Measurements from ENCODE around the gene SIRPG. TPM values are rescaled to one million over a fixed set of nuclear protein-coding genes. Genes with fewer than 3 reads are reported as not detected.
"Not testable (repeated sequence)": the region's sequence is repeated elsewhere in the genome, so short reads cannot be mapped to it uniquely, and the experiment has no call there.

Gene SIRPG
- total and polyA plus RNA-seq, 4 donors: 0.87 TPM; not detected in 3

DNA sequence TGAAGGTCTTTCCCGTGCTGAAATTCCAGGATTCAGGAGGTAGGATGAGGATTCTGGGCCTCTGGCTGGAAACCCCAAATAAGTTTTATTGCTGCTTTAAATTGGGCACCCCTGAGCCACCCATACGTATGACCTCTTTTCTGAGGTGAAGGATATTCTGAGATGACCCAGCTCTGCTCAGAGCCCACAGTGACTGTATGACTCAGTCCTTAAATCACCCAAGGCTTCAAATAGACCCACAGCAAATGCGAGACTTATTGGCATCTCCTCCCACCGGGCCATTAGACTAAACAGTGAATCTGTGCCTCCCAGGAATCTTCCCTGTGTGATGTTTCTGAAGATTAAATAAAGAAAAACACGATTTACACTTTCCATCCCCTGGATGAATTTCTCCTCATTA is 9.5 kb downstream of the SIRPG start:
- 55 to 68% methylated on average over 5 of the region's 5 CpGs for WGBS, 2 donors
- no peak overlapping the region for H3K27ac ChIP-seq (ENCODE audit: low read depth in 1 of 2, low read length in 2 of 2)
- no peak for ATAC-seq (ENCODE audit: low FRiP score)

DNA sequence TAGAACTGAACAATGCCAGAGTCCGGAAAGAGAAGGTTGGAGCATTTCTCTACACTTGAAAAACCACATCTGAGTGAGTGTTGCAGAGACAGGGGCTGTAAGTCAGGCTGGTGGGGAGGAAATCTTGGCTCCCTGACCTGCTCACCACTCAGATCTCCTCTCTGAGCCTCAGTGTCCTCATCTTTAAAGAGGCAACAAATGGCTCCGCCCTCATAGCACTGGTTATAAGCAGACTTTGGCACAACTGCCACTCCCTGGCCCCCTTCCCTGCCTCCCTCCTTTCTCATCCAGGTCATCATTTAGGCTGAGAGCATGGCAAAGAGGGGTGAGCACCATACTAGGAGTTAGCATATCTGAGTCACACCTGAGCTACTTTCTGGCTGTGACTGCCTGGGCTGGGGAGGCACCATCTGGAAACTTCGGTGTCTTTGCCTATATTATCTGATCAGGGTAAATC is 10.6 kb downstream of the SIRPG start:
- Histone ChIP-seq H3K36me3 (ENCODE audit: control insufficient read depth in 1 of 2, insufficient read depth in 2 of 2, low read length in 1 of 2) (no peaks in the 10 kb centered on the region), H3K27ac (ENCODE audit: low read depth in 1 of 2, low read length in 2 of 2) (no peak overlapping the region), H3K9me3 (ENCODE audit: control insufficient read depth, low read length) (no peaks in the 10 kb centered on the region), H3K4me3 (ENCODE audit: low read length in 2 of 2) (no peak overlapping the region), H3K27me3 (ENCODE audit: control insufficient read depth in 1 of 2, insufficient read depth in 2 of 2, low read length in 1 of 2) (no peaks in the 10 kb centered on the region), H3K4me1 (ENCODE audit: control insufficient read depth in 1 of 2, insufficient read depth in 2 of 2, low read length in 2 of 2) (no peaks in the 10 kb centered on the region)
- whole genome bisulfite sequencing, 2 donors: 79 to 92% methylated on average over 3 of the region's 3 CpGs
- DNase-seq (no peak), ATAC-seq (ENCODE audit: low FRiP score) (no peak)
- intact Hi-C loops (cut with DNase I): no loop called here

More for the DNA sequence above, 9.5 kb downstream of the SIRPG start:
- Histone ChIP-seq H3K27me3 (ENCODE audit: control insufficient read depth in 1 of 2, insufficient read depth in 2 of 2, low read length in 1 of 2) (no peaks in the 10 kb centered on the region), H3K36me3 (ENCODE audit: control insufficient read depth in 1 of 2, insufficient read depth in 2 of 2, low read length in 1 of 2) (no peaks in the 10 kb centered on the region), H3K4me1 (ENCODE audit: control insufficient read depth in 1 of 2, insufficient read depth in 2 of 2, low read length in 2 of 2) (no peaks in the 10 kb centered on the region), H3K9me3 (ENCODE audit: control insufficient read depth, low read length) (no peaks in the 10 kb centered on the region), H3K4me3 (ENCODE audit: low read length in 2 of 2) (no peak overlapping the region)
- intact Hi-C loops (cut with DNase I): no loop called here
- DNase-seq: no peak

DNA sequence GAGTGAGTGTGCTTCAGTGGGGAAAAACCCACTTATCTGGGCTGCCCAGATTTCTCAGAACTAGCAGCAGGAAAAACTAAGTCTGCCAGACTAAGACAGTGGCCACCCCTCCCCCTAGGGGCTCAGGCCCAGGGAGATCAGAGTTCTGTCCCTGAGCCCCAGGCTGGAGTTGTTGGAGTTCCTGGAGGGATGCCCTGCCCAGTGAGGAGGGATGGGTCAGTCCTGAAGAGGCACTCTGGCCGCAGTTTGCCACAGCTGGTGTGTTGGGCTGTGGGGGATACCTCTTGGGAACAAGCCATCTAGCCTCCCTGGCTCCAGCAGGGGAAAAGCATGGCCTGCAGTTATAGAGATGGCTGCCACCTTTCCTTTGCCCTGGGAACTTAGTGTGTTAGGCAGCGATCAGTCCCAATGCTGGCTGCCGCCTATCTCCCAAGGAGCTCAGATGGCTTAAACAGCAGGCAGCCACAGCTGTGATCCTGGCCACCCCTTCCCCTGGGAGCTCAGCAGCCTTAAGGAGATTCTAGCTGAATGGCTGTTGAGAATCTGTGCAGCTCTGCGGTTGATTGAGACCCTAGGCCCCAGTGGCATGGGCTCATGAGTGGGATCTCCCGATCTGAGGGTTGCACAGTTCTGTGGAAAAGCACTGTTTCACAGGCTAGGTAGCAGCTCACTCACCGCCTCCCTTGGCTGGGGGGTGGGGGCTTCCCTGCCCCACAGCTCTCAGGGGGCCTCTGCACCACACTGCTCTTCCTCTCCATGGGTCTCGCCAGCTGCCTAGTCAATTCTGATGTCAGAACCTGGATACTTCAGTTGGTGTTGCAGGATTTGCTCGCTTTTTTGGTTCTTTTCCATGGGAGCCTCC is 13.2 kb downstream of the SIRPG start:
- Histone ChIP-seq H3K27me3 (ENCODE audit: control insufficient read depth in 1 of 2, insufficient read depth in 2 of 2, low read length in 1 of 2) (no peaks in the 10 kb centered on the region), H3K4me3 (ENCODE audit: low read length in 2 of 2) (no peak overlapping the region), H3K27ac (ENCODE audit: low read depth in 1 of 2, low read length in 2 of 2) (no peak overlapping the region), H3K9me3 (ENCODE audit: control insufficient read depth, low read length) (no peaks in the 10 kb centered on the region), H3K36me3 (ENCODE audit: control insufficient read depth in 1 of 2, insufficient read depth in 2 of 2, low read length in 1 of 2) (no peaks in the 10 kb centered on the region), H3K4me1 (ENCODE audit: control insufficient read depth in 1 of 2, insufficient read depth in 2 of 2, low read length in 2 of 2) (no peaks in the 10 kb centered on the region)
- ATAC-seq (ENCODE audit: low FRiP score): no peak
- intact Hi-C loops (cut with DNase I): no loop called here
- WGBS, 2 donors: 78 to 81% methylated on average over 8 of the region's 8 CpGs
- no peak for DNase-seq

DNA sequence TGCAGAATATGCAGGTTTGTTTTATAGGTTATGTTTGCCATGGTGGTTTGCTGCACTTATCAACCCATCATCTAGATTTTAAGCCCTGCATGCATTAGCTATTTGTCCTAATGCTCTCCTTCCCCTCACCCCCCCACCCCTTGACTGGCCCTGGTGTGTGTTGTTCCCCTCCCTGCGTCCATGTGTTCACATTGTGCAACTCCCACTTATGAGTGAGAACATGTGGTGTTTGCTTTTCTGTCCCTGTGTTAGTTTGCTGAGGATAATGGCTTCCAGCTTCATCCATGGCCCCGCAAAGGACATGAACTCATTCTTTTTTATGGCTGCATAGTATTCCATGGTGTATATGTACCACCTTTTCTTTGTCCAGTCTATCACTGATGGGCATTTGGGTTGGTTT is 18.9 kb downstream of the SIRPG start:
- intact Hi-C loops (cut with DNase I): loop anchor here in 1 of 2 donors (10.0 kb wide), 1 partner anchor 74 kb away; no protein-coding TSS in a partner anchor
- not testable (repeated sequence) for H3K27me3 ChIP-seq (ENCODE audit: control insufficient read depth in 1 of 2, insufficient read depth in 2 of 2, low read length in 1 of 2); H3K36me3 ChIP-seq (ENCODE audit: control insufficient read depth in 1 of 2, insufficient read depth in 2 of 2, low read length in 1 of 2); H3K4me1 ChIP-seq (ENCODE audit: control insufficient read depth in 1 of 2, insufficient read depth in 2 of 2, low read length in 2 of 2); H3K9me3 ChIP-seq (ENCODE audit: control insufficient read depth, low read length); ATAC-seq (ENCODE audit: low FRiP score); H3K27ac ChIP-seq (ENCODE audit: low read depth in 1 of 2, low read length in 2 of 2); H3K4me3 ChIP-seq (ENCODE audit: low read length in 2 of 2); DNase-seq
- WGBS, 2 donors: 71 to 73% methylated on average over 2 of the region's 2 CpGs

DNA sequence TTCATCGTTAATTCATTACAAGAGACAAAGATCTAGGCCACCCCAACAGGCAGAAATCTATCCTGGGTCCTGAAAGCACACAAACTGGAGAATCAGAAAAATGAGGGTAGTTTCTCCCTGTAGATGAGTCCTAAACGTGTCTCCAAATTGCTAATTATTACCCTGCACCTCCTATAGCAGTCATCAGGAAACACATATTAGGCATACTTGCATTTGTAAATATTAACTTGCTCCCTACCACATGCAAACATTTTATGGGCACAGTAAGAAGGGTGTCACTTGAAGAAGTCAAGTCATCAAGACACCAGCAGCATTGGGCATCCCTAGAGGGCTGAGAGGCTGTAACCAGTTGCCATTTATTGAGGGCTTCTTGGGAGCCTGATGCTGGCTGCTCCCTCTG is 19.8 kb downstream of the SIRPG start:
- WGBS, 2 donors: 68 to 75% methylated on average over 2 of the region's 2 CpGs
- Histone ChIP-seq H3K4me3 (ENCODE audit: low read length in 2 of 2) (no peak overlapping the region), H3K27ac (ENCODE audit: low read depth in 1 of 2, low read length in 2 of 2) (no peak overlapping the region), H3K36me3 (ENCODE audit: control insufficient read depth in 1 of 2, insufficient read depth in 2 of 2, low read length in 1 of 2) (no peaks in the 10 kb centered on the region), H3K4me1 (ENCODE audit: control insufficient read depth in 1 of 2, insufficient read depth in 2 of 2, low read length in 2 of 2) (no peaks in the 10 kb centered on the region), H3K27me3 (ENCODE audit: control insufficient read depth in 1 of 2, insufficient read depth in 2 of 2, low read length in 1 of 2) (no peaks in the 10 kb centered on the region), H3K9me3 (ENCODE audit: control insufficient read depth, low read length) (peaks cover 1% of the 10 kb centered on the region)
- intact Hi-C loops (cut with DNase I): loop anchor here in 1 of 2 donors (10.0 kb wide), 1 partner anchor 73 kb away; no protein-coding TSS in a partner anchor
- ATAC-seq (ENCODE audit: low FRiP score) (no peak), DNase-seq (no peak)

DNA sequence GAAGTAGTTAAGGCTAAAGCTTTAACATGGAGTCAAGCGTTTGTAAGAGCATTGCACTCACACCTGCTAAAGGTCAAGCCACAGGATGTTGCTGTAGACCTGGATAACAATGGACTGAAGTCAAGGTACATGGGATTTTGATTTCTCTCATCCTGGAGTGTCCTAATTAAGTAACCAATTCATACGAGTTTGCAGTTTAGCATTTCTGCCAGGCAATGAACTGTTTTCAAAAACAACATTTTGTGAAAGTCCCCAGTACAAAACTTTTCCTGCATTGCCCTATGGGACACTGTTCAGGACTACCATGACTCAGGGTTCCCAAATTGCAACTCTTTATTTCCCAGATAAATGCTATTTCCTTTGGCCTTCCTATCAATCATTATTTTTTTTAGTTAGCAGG is 20.4 kb downstream of the SIRPG start:
- H3K36me3 ChIP-seq (ENCODE audit: control insufficient read depth in 1 of 2, insufficient read depth in 2 of 2, low read length in 1 of 2): no peaks in the 10 kb centered on the region
- no peaks in the 10 kb centered on the region for H3K4me1 ChIP-seq (ENCODE audit: control insufficient read depth in 1 of 2, insufficient read depth in 2 of 2, low read length in 2 of 2)
- no peaks in the 10 kb centered on the region for H3K27me3 ChIP-seq (ENCODE audit: control insufficient read depth in 1 of 2, insufficient read depth in 2 of 2, low read length in 1 of 2)
- peaks cover 1% of the 10 kb centered on the region for H3K9me3 ChIP-seq (ENCODE audit: control insufficient read depth, low read length)
- no peak overlapping the region for H3K27ac ChIP-seq (ENCODE audit: low read depth in 1 of 2, low read length in 2 of 2)
- DNase-seq (no peak), ATAC-seq (ENCODE audit: low FRiP score) (no peak)
- H3K4me3 ChIP-seq (ENCODE audit: low read length in 2 of 2): no peak overlapping the region
- WGBS, 2 donors: 49 to 56% methylated on average over 2 of the region's 2 CpGs
- intact Hi-C loops (cut with DNase I): loop anchor here in 1 of 2 donors (10.0 kb wide), 1 partner anchor 72 kb away; no protein-coding TSS in a partner anchor

DNA sequence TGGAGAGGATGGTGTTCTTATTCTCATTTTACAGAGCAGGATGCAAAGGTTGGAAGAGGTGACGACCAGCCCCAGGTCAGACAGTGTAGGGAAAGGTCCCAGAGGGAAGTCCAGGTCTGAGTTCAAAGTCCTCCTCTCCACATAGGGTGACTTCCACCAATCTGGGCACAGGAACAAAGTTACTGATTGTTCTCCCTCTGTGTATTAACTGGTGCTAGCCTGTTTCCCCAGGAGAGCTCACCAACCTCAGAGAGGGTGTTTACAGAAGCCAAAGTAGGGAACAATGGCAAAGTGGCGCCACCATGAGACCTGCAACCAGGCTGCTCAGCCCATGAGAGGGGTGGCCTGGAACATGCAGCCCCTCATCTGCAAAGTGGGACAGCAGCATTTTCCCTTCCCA is 21.0 kb downstream of the SIRPG start:
- DNase-seq (no peak), ATAC-seq (ENCODE audit: low FRiP score) (no peak)
- Histone ChIP-seq H3K9me3 (ENCODE audit: control insufficient read depth, low read length) (peaks cover 1% of the 10 kb centered on the region), H3K27ac (ENCODE audit: low read depth in 1 of 2, low read length in 2 of 2) (no peak overlapping the region), H3K4me1 (ENCODE audit: control insufficient read depth in 1 of 2, insufficient read depth in 2 of 2, low read length in 2 of 2) (no peaks in the 10 kb centered on the region), H3K4me3 (ENCODE audit: low read length in 2 of 2) (no peak overlapping the region), H3K27me3 (ENCODE audit: control insufficient read depth in 1 of 2, insufficient read depth in 2 of 2, low read length in 1 of 2) (no peaks in the 10 kb centered on the region), H3K36me3 (ENCODE audit: control insufficient read depth in 1 of 2, insufficient read depth in 2 of 2, low read length in 1 of 2) (no peaks in the 10 kb centered on the region)
- intact Hi-C loops (cut with DNase I): loop anchor here in 1 of 2 donors (10.0 kb wide), 1 partner anchor 72 kb away; no protein-coding TSS in a partner anchor
- 61 to 71% methylated on average over 2 of the region's 2 CpGs for WGBS, 2 donors

DNA sequence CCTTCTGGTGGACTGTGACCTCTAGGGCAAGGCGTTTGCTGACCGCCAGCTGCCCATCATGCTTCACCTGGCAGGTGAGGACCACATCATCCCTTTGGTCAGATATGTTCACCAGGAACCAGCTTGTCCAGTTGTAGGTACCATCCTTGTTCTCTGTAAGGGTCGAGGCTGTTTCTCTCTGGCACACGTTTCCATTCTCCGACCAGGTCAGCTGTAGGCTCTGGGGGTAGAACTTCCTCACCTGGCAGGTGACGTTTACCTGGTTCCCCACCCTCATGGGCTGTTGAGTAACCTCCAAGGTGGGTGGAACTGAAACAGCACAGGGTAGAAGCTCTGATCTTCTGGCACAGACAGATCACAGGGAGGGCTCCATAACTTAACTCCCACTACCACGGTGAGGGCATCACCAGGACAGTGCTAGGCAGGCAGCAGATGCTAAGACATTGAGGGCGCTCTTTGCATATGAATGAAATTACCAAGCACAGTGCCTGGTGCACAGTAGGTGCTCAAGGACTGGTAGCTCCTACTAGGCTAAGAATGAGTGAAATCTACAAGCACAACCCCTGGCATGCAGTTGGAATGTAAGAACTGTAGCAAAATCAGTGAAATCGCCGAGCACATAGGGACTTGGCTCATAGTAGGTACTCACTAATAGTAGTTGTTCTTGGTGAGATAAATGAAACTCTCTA is 22.1 kb downstream of the SIRPG start:
- WGBS, 2 donors: 76 to 81% methylated on average over 10 of the region's 10 CpGs
- no peak for DNase-seq
- no peak overlapping the region for H3K27ac ChIP-seq (ENCODE audit: low read depth in 1 of 2, low read length in 2 of 2)

More for the DNA sequence above, 22.1 kb downstream of the SIRPG start:
- Histone ChIP-seq H3K27me3 (ENCODE audit: control insufficient read depth in 1 of 2, insufficient read depth in 2 of 2, low read length in 1 of 2) (no peaks in the 10 kb centered on the region), H3K36me3 (ENCODE audit: control insufficient read depth in 1 of 2, insufficient read depth in 2 of 2, low read length in 1 of 2) (no peaks in the 10 kb centered on the region), H3K4me3 (ENCODE audit: low read length in 2 of 2) (no peak overlapping the region), H3K9me3 (ENCODE audit: control insufficient read depth, low read length) (peaks cover 1% of the 10 kb centered on the region), H3K4me1 (ENCODE audit: control insufficient read depth in 1 of 2, insufficient read depth in 2 of 2, low read length in 2 of 2) (no peaks in the 10 kb centered on the region)
- no peak for ATAC-seq (ENCODE audit: low FRiP score)
- intact Hi-C loops (cut with DNase I): loop anchor here in 1 of 2 donors (10.0 kb wide), 1 partner anchor 71 kb away; no protein-coding TSS in a partner anchor

Data from aorta (tissue), 5 donors.